ENCODE data around the gene LMO7.

Gene LMO7

DNA sequence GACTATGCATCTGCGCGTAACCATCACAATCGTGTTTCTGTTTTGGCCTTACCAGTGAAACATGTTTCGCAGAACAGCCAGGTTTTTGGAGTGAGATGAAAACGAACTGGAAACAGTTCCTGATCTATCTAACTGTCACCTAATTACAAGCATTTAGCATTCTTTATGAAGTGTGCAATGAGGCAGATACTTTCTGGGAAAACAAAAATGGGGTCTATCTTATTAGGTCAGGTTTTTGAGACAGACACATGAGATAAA is 182.8 kb downstream of the LMO7 start:
- TF ChIP-seq REST (IDR thresholded peaks at IDR 0.05; ENCODE audit: insufficient replicate concordance, low read depth), result no peak
- no peak for TF ChIP-seq SPI1 (IDR thresholded peaks at IDR 0.05; ENCODE audit: borderline replicate concordance, low read depth)
- no peak for TF ChIP-seq GABPA (IDR thresholded peaks at IDR 0.05; ENCODE audit: low read depth)
- no peak for TF ChIP-seq POLR2AphosphoS5 (IDR thresholded peaks at IDR 0.05; ENCODE audit: low read depth)
- TF ChIP-seq CTCF (IDR thresholded peaks at IDR 0.05; ENCODE audit: insufficient read depth, low read length), result no peak

GRCh38 chr13:75825161-75825560 is 189.0 kb downstream of the LMO7 start:
- H3K4me3 ChIP-seq (replicated peaks; ENCODE audit: insufficient read depth, low read length), result no peak overlapping the region
- TF ChIP-seq REST (IDR thresholded peaks at IDR 0.05; ENCODE audit: insufficient replicate concordance, low read depth), result no peak
- TF ChIP-seq SPI1 (IDR thresholded peaks at IDR 0.05; ENCODE audit: borderline replicate concordance, low read depth), result no peak
- TF ChIP-seq CTCF (IDR thresholded peaks at IDR 0.05; ENCODE audit: insufficient read depth, low read length), result no peak
- no peak for TF ChIP-seq POLR2AphosphoS5 (IDR thresholded peaks at IDR 0.05; ENCODE audit: low read depth)
- TF ChIP-seq GABPA (IDR thresholded peaks at IDR 0.05; ENCODE audit: low read depth), result no peak
- H3K27ac ChIP-seq (replicated peaks), result no peak overlapping the region
- no peak for DNase-seq (ENCODE audit: low read depth in 1 of 2, low spot score in 1 of 2)
- no peaks in the 10 kb centered on the region for H3K27me3 ChIP-seq (ENCODE audit: insufficient read depth, poor library complexity, severe bottlenecking)

More for the DNA sequence above, 182.8 kb downstream of the LMO7 start:
- Histone ChIP-seq H3K4me3 (replicated peaks; ENCODE audit: insufficient read depth, low read length) (no peak overlapping the region), H3K27me3 (ENCODE audit: insufficient read depth, poor library complexity, severe bottlenecking) (no peaks in the 10 kb centered on the region), H3K27ac (replicated peaks) (no peak overlapping the region)
- no peak for DNase-seq (ENCODE audit: low read depth in 1 of 2, low spot score in 1 of 2)

GRCh38 chr13:75825594-75825993 is 189.5 kb downstream of the LMO7 start:
- no peak overlapping the region for H3K27ac ChIP-seq (replicated peaks)
- H3K4me3 ChIP-seq (replicated peaks; ENCODE audit: insufficient read depth, low read length), result no peak overlapping the region
- no peak for DNase-seq (ENCODE audit: low read depth in 1 of 2, low spot score in 1 of 2)
- TF ChIP-seq REST (IDR thresholded peaks at IDR 0.05; ENCODE audit: insufficient replicate concordance, low read depth) (no peak), SPI1 (IDR thresholded peaks at IDR 0.05; ENCODE audit: borderline replicate concordance, low read depth) (no peak), CTCF (IDR thresholded peaks at IDR 0.05; ENCODE audit: insufficient read depth, low read length) (no peak), GABPA (IDR thresholded peaks at IDR 0.05; ENCODE audit: low read depth) (no peak), POLR2AphosphoS5 (IDR thresholded peaks at IDR 0.05; ENCODE audit: low read depth) (no peak)
- no peaks in the 10 kb centered on the region for H3K27me3 ChIP-seq (ENCODE audit: insufficient read depth, poor library complexity, severe bottlenecking)
